Activated naive CD8-positive, alpha-beta T cell (primary cell): Measurements from ENCODE around the gene CRK.
"Not testable (repeated sequence)": the region's sequence is repeated elsewhere in the genome, so short reads cannot be mapped to it uniquely, and the experiment has no call there.

Source experiments
- H3K27ac Mint-ChIP-seq: one replicate; pipeline ENCODE4 v1.8.0; 2021; ENCODE audit warnings: mixed read lengths
- H3K27me3 Mint-ChIP-seq: one replicate; pipeline ENCODE4 v1.8.0; 2021; ENCODE audit warnings: mixed read lengths
- H3K36me3 Mint-ChIP-seq: one replicate; pipeline ENCODE4 v1.8.0; 2021; ENCODE audit warnings: mixed read lengths
- H3K4me1 Mint-ChIP-seq: one replicate; pipeline ENCODE4 v1.8.0; 2021; ENCODE audit warnings: low read depth, mixed read lengths
- H3K4me3 Mint-ChIP-seq: one replicate; pipeline ENCODE4 v1.8.0; 2021; ENCODE audit warnings: mild to moderate bottlenecking, mixed read lengths
- H3K9me3 Mint-ChIP-seq: one replicate; pipeline ENCODE4 v1.8.0; 2021; ENCODE audit warnings: low read depth, mixed read lengths

The CRK gene

GRCh38 chr17:1379208-1379929 is 76.7 kb downstream of the CRK start:
- no peaks in the 10 kb centered on the region for H3K9me3 Mint-ChIP-seq
- H3K36me3 Mint-ChIP-seq = peaks cover 2% of the 10 kb centered on the region
- H3K4me1 Mint-ChIP-seq = peaks cover 75% of the 10 kb centered on the region
- no peaks in the 10 kb centered on the region for H3K27me3 Mint-ChIP-seq
- H3K27ac Mint-ChIP-seq = peak overlapping the region; percentile 59
- peak overlapping the region; percentile 72 for H3K4me3 Mint-ChIP-seq

GRCh38 chr17:1378476-1378860 is 77.6 kb downstream of the CRK start:
- peak overlapping the region; percentile 59 for H3K27ac Mint-ChIP-seq

GRCh38 chr17:1377334-1377733 is 78.7 kb downstream of the CRK start:
- Mint-ChIP-seq H3K27me3 (no peaks in the 10 kb centered on the region), H3K9me3 (no peaks in the 10 kb centered on the region), H3K4me1 (peaks cover 92% of the 10 kb centered on the region), H3K4me3 (peak overlapping the region; percentile 46), H3K27ac (peak overlapping the region; percentile 68), H3K36me3 (peaks cover 2% of the 10 kb centered on the region)

More at GRCh38 chr17:1378476-1378860, 77.6 kb downstream of the CRK start:
- H3K36me3 Mint-ChIP-seq, H3K9me3 Mint-ChIP-seq, H3K27me3 Mint-ChIP-seq: not testable (repeated sequence)
- Mint-ChIP-seq H3K4me3 (peak overlapping the region; percentile 59), H3K4me1 (peaks cover 84% of the 10 kb centered on the region)

GRCh38 chr17:1376061-1376460 is 80.0 kb downstream of the CRK start:
- Mint-ChIP-seq H3K36me3 (peaks cover 2% of the 10 kb centered on the region), H3K9me3 (no peaks in the 10 kb centered on the region), H3K27me3 (no peaks in the 10 kb centered on the region), H3K27ac (peak overlapping the region; percentile 89), H3K4me1 (peaks cover 92% of the 10 kb centered on the region), H3K4me3 (peak overlapping the region; percentile 70)

- H3K36me3 Mint-ChIP-seq = peaks cover 2% of the 10 kb centered on the region
- H3K27me3 Mint-ChIP-seq = no peaks in the 10 kb centered on the region
- peak overlapping the region; percentile 89 for H3K27ac Mint-ChIP-seq
- peak overlapping the region; percentile 70 for H3K4me3 Mint-ChIP-seq
- peaks cover 89% of the 10 kb centered on the region for H3K4me1 Mint-ChIP-seq
- no peaks in the 10 kb centered on the region for H3K9me3 Mint-ChIP-seq
Measured at GRCh38 chr17:1375615-1376014, 80.4 kb downstream of the CRK start.

GRCh38 chr17:1374431-1375177 is 81.4 kb downstream of the CRK start:
- Mint-ChIP-seq H3K4me1 (peaks cover 82% of the 10 kb centered on the region), H3K9me3 (no peaks in the 10 kb centered on the region), H3K4me3 (peak overlapping the region; percentile 70), H3K27me3 (no peaks in the 10 kb centered on the region), H3K36me3 (no peaks in the 10 kb centered on the region), H3K27ac (peak overlapping the region; percentile 89)

GRCh38 chr17:1373707-1374237 is 82.3 kb downstream of the CRK start:
- Mint-ChIP-seq H3K27me3 (no peaks in the 10 kb centered on the region), H3K9me3 (no peaks in the 10 kb centered on the region), H3K27ac (no peak overlapping the region), H3K4me3 (no peak overlapping the region), H3K4me1 (peaks cover 78% of the 10 kb centered on the region), H3K36me3 (no peaks in the 10 kb centered on the region)

- no peaks in the 10 kb centered on the region for H3K36me3 Mint-ChIP-seq
Measured at GRCh38 chr17:1372618-1373017, 83.4 kb downstream of the CRK start.

GRCh38 chr17:1371893-1372590 is 84.0 kb downstream of the CRK start:
- no peaks in the 10 kb centered on the region for H3K36me3 Mint-ChIP-seq
- peak overlapping the region; percentile 75 for H3K27ac Mint-ChIP-seq
- H3K4me1 Mint-ChIP-seq = peaks cover 70% of the 10 kb centered on the region

More at GRCh38 chr17:1372618-1373017, 83.4 kb downstream of the CRK start:
- Mint-ChIP-seq H3K4me3 (peak overlapping the region; percentile 25), H3K27ac (peak overlapping the region; percentile 75), H3K4me1 (peaks cover 70% of the 10 kb centered on the region), H3K9me3 (no peaks in the 10 kb centered on the region), H3K27me3 (no peaks in the 10 kb centered on the region)

More at GRCh38 chr17:1371893-1372590, 84.0 kb downstream of the CRK start:
- H3K27me3 Mint-ChIP-seq = no peaks in the 10 kb centered on the region
- peak overlapping the region; percentile 25 for H3K4me3 Mint-ChIP-seq
- no peaks in the 10 kb centered on the region for H3K9me3 Mint-ChIP-seq
